HPDE6-E6E7 (cell line): Measurements from ENCODE around the gene UBE2J1.
"Not testable (repeated sequence)": the region's sequence is repeated elsewhere in the genome, so short reads cannot be mapped to it uniquely, and the experiment has no call there.

Source experiments
- DNase-seq: peaks from one replicate; pipeline ENCODE4 v3.0.0; 2011; ENCODE audit warnings: missing footprints; ENCODE audit errors: extremely low spot score

UBE2J1 gene

GRCh38 chr6:89320012-89320559 lies 32.4 kb downstream of the UBE2J1 start:
- no peak for DNase-seq

- no peak for DNase-seq
Observed at GRCh38 chr6:89317067-89317466, 35.5 kb downstream of the UBE2J1 start.

DNA sequence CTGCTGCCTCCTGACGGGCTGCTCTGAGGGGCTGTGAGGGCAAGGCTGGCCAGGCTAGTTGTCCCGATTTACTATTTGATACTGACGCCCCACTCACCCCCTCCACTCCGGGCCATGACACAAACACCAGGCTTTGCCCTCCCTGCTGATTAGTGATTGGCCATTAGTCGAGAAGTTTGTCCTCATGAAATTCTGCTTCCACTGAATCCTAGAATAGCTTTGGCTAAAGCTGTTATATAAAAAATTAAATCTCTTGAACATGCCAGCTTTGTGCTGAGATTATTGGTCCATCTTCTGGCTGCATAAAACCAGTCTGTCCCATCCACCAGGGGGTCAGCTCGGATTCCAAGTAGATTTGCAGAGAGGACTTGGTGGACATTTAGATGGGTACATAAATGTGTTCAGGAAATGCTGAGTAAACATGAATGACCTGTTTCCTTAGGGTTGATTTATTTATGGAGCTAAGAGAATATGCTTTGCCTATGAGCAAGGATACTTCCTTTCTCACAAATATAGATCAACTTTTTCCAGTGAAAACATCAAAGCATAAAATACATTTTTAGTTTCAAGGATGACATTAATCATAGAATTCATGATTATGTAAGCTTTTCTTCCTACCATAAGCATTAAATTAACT lies 37.2 kb downstream of the UBE2J1 start, which contains the start of gene GABRR2:
Gene GABRR2 (minus strand): TSS at position 51 of the 637 bp plus-strand sequence. CDS start 134 bp downstream, outside the sequence.
- no peak for DNase-seq

GRCh38 chr6:89314692-89315091 lies 37.8 kb downstream of the UBE2J1 start:
- no peak for DNase-seq

GRCh38 chr6:89313006-89313405 lies 39.5 kb downstream of the UBE2J1 start:
- no peak for DNase-seq

GRCh38 chr6:89311853-89312531 lies 40.5 kb downstream of the UBE2J1 start:
- no peak for DNase-seq

DNA sequence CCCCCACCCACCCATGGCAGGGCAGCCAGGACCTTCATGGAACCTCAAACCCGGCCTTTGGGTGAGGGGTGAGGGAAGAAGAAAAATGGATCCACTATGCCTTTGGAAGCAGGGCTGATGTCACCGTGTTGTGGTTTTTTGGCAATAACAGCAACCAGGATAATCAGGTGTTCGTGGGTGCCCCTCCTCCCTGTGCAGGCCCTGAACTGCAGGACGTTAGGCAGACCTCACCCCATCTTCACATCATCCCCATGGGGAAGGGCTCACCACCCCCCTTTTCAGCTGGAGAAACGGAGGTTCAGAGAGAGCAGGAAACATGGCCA lies 41.0 kb downstream of the UBE2J1 start:
- DNase-seq: no peak

- DNase-seq: no peak
Observed at GRCh38 chr6:89310929-89311328, 41.6 kb downstream of the UBE2J1 start.

GRCh38 chr6:89308525-89309395 lies 43.8 kb downstream of the UBE2J1 start:
- no peak for DNase-seq

DNA sequence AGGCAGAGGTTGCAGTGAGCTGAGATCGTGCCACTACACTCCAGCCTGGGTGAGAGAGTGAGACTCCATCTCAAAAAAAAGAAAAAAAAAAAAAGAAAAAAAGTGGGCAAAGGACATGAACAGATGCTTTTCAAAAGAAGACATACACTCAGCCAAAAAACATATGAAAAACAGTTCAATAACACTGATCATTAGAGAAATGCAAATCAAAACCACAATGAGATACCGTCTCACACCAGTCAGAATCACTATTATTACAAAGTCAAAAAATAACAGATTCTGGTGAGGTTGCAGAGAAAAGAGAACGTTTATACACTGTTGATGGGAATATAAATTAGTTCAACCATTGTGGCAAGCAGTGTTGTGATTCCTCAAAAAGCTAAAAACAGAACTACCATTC lies 48.0 kb downstream of the UBE2J1 start:
- not testable (repeated sequence) for DNase-seq

- DNase-seq: no peak
Observed at GRCh38 chr6:89302936-89303335, 49.6 kb downstream of the UBE2J1 start.

- DNase-seq: no peak
Observed at GRCh38 chr6:89302195-89302770, 50.2 kb downstream of the UBE2J1 start.

DNA sequence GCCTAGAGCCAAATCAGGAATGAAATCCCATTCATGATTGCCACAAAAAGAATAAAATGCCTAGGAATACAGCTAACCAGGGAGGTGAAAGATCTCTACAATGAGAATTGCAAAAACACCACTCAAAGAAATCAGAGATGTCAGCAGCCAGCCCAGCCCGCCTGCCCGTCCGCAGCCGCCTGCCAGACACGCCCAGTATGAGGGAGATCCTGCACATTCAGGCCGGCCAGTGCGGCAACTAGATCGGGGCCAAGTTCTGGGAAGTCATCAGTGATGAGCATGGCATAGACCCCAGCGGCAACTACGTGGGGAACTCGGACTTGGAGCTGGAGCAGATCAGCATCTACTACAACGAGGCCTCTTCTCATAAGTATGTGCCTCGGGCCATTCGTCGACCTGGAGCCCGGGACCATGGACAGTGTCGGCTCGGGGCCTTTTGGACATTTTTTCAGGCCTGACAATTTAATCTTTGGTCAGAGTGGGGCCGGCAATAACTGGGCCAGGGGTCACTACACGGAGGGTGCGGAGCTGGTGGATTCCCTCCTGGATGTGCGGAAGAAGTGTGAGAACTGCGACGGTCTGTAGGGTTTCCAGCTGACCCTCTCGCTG lies 50.8 kb downstream of the UBE2J1 start:
- DNase-seq: no peak

- no peak for DNase-seq
Observed at GRCh38 chr6:89299466-89299850, 53.1 kb downstream of the UBE2J1 start.

- no peak for DNase-seq
Observed at GRCh38 chr6:89298680-89299465, 53.6 kb downstream of the UBE2J1 start.

- peak; percentile 92 for DNase-seq
Observed at GRCh38 chr6:89297695-89298351, 54.7 kb downstream of the UBE2J1 start.

GRCh38 chr6:89295981-89296380 lies 56.5 kb downstream of the UBE2J1 start:
- no peak for DNase-seq

DNA sequence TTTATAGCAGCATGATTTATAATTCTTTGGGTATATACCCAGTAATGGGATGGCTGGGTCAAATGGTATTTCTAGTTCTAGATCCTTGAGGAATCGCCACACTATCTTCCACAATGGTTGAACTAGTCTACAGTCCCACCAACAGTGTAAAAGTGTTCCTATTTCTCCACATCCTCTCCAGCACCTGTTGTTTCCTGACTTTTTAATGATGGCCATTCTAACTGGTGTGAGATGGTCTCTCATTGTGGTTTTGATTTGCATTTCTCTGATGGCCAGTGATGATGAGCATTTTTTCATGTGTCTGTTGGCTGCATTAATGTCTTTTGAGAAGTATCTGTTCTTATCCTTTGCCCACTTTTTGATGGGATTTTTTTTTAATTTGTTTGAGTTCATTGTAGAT lies 57.4 kb downstream of the UBE2J1 start:
- DNase-seq: not testable (repeated sequence)

GRCh38 chr6:89291256-89291819 lies 61.2 kb downstream of the UBE2J1 start:
- no peak for DNase-seq
